Stimulated activated CD4-positive, alpha-beta T cell treated with anti-CD3 and anti-CD28 coated beads, Interleukin-4, amount 100 ng/mL, for 1 hour (primary cell): ENCODE results near the gene TNIP1.

Source experiments
- DNase-seq: peaks from one replicate; pipeline ENCODE4 v3.0.0-alpha.2; 2020

The TNIP1 gene

GRCh38 chr5:150989695-150990094 is 91.1 kb downstream of the TNIP1 start:
- DNase-seq = no peak

DNA sequence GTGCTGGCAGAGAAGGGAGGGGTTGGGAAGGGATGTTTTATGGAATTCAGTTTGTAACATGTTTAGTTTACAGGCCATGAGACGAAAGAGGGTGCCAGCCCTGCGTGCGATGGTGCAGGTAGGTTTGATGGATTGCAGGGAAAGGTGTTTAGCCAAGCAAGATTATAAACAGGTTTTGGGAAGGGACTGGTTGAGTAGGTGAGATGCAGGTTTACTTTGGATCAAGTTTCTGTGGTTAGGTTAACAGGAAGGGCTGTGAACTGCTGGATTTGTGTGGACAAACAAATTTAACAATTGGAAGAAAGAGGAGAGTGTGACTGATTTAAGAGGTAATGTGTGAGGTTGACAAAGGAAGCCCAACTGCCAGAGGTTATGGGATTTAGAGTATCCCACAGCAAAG is 93.1 kb downstream of the TNIP1 start:
- DNase-seq = no peak
